ENCODE data around the gene RBX1. TPM values are rescaled to one million over a fixed set of nuclear protein-coding genes. Genes with fewer than 3 reads are reported as not detected.

The RBX1 gene
- total RNA-seq, 2 donors from 2014 or later: 64.1 to 64.6 TPM

GRCh38 chr22:40939202-40939601 lies 12.0 kb upstream of the RBX1 start:
- H3K4me3 ChIP-seq (ENCODE audit: low read length): no peak overlapping the region
- no peak overlapping the region for H3K27ac Mint-ChIP-seq
- TF ChIP-seq CTCF (conservative IDR thresholded peaks at IDR 0.05): no peak
- H3K27me3 Mint-ChIP-seq (ENCODE audit: insufficient read depth): no peaks in the 10 kb centered on the region
- peaks cover 3% of the 10 kb centered on the region for H3K36me3 ChIP-seq (ENCODE audit: control insufficient read depth, insufficient read depth, low read length)
- H3K9me3 ChIP-seq (ENCODE audit: control insufficient read depth, low read length): no peaks in the 10 kb centered on the region
- no peaks in the 10 kb centered on the region for H3K4me1 ChIP-seq (ENCODE audit: control insufficient read depth, insufficient read depth, low read length)
- H3K27ac ChIP-seq (ENCODE audit: low read depth, low read length): no peak overlapping the region
- WGBS, 2 experiments (ENCODE audit: insufficient coverage in 1 of 2, insufficient read length in 1 of 2): 100% methylated on average over 2 of the region's 2 CpGs; no CpG with 5 or more reads in 1 of the 2 experiments
- no peak for DNase-seq
- no peak overlapping the region for H3K9ac ChIP-seq (ENCODE audit: extremely low read depth, low read length, poor library complexity, severe bottlenecking)
- peaks cover 6% of the 10 kb centered on the region for H3K36me3 Mint-ChIP-seq (ENCODE audit: low read depth)
- H3K27me3 ChIP-seq (ENCODE audit: control insufficient read depth, insufficient read depth, low read length, poor library complexity, severe bottlenecking): no peaks in the 10 kb centered on the region
- no peaks in the 10 kb centered on the region for H3K4me1 Mint-ChIP-seq
- H3K9me3 Mint-ChIP-seq: no peaks in the 10 kb centered on the region
- H3K4me3 Mint-ChIP-seq: no peak overlapping the region

GRCh38 chr22:40951795-40952605 lies 822 bp downstream of the RBX1 start:
- no peak for DNase-seq
- no peaks in the 10 kb centered on the region for H3K27me3 Mint-ChIP-seq (ENCODE audit: insufficient read depth)
- H3K27me3 ChIP-seq (ENCODE audit: control insufficient read depth, insufficient read depth, low read length, poor library complexity, severe bottlenecking): no peaks in the 10 kb centered on the region
- H3K36me3 Mint-ChIP-seq (ENCODE audit: low read depth): peaks cover 22% of the 10 kb centered on the region
- H3K4me3 Mint-ChIP-seq: peak overlapping the region; percentile 97
- peak overlapping the region; percentile 89 for H3K4me3 ChIP-seq (ENCODE audit: low read length)
- H3K9ac ChIP-seq (ENCODE audit: extremely low read depth, low read length, poor library complexity, severe bottlenecking): peak overlapping the region; percentile 64
- H3K27ac ChIP-seq (ENCODE audit: low read depth, low read length): peak overlapping the region; percentile 52
- 7 to 11% methylated on average over 14 to 20 of the region's 21 CpGs for WGBS, 2 experiments (ENCODE audit: insufficient coverage in 1 of 2, insufficient read length in 1 of 2)
- no peaks in the 10 kb centered on the region for H3K9me3 Mint-ChIP-seq
- H3K4me1 ChIP-seq (ENCODE audit: control insufficient read depth, insufficient read depth, low read length): no peaks in the 10 kb centered on the region
- no peak for TF ChIP-seq CTCF (conservative IDR thresholded peaks at IDR 0.05)
- no peaks in the 10 kb centered on the region for H3K9me3 ChIP-seq (ENCODE audit: control insufficient read depth, low read length)
- peaks cover 10% of the 10 kb centered on the region for H3K4me1 Mint-ChIP-seq
- peak overlapping the region; percentile 99 for H3K27ac Mint-ChIP-seq
- H3K36me3 ChIP-seq (ENCODE audit: control insufficient read depth, insufficient read depth, low read length): peaks cover 31% of the 10 kb centered on the region

- Mint-ChIP-seq H3K27me3 (ENCODE audit: insufficient read depth) (no peaks in the 10 kb centered on the region), H3K9me3 (no peaks in the 10 kb centered on the region), H3K4me1 (peaks cover 10% of the 10 kb centered on the region), H3K27ac (no peak overlapping the region), H3K4me3 (no peak overlapping the region), H3K36me3 (ENCODE audit: low read depth) (peaks cover 27% of the 10 kb centered on the region)
- H3K27ac ChIP-seq (ENCODE audit: low read depth, low read length): no peak overlapping the region
- H3K4me1 ChIP-seq (ENCODE audit: control insufficient read depth, insufficient read depth, low read length): no peaks in the 10 kb centered on the region
- no peak for DNase-seq
- no peaks in the 10 kb centered on the region for H3K9me3 ChIP-seq (ENCODE audit: control insufficient read depth, low read length)
- no peaks in the 10 kb centered on the region for H3K27me3 ChIP-seq (ENCODE audit: control insufficient read depth, insufficient read depth, low read length, poor library complexity, severe bottlenecking)
- H3K4me3 ChIP-seq (ENCODE audit: low read length): peak overlapping the region; percentile 89
- H3K9ac ChIP-seq (ENCODE audit: extremely low read depth, low read length, poor library complexity, severe bottlenecking): no peak overlapping the region
- TF ChIP-seq CTCF (conservative IDR thresholded peaks at IDR 0.05): no peak
- 79% methylated on average over 2 of the region's 2 CpGs; no CpG with 5 or more reads in 1 of the 2 experiments for WGBS, 2 experiments (ENCODE audit: insufficient coverage in 1 of 2, insufficient read length in 1 of 2)
- H3K36me3 ChIP-seq (ENCODE audit: control insufficient read depth, insufficient read depth, low read length): peaks cover 44% of the 10 kb centered on the region
These were observed 2.3 kb downstream of the RBX1 start for GRCh38 chr22:40953471-40953870.
